NCI-H524 treated with DMSO at 0.1 percent for 48 hours (cell line): ENCODE measurements around the gene CIDEC.

Source experiments
- DNase-seq: peaks from one replicate; lab custom pipeline; 2025; lab: John Stamatoyannopoulos, UW

The CIDEC gene, protein sequence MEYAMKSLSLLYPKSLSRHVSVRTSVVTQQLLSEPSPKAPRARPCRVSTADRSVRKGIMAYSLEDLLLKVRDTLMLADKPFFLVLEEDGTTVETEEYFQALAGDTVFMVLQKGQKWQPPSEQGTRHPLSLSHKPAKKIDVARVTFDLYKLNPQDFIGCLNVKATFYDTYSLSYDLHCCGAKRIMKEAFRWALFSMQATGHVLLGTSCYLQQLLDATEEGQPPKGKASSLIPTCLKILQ

DNA sequence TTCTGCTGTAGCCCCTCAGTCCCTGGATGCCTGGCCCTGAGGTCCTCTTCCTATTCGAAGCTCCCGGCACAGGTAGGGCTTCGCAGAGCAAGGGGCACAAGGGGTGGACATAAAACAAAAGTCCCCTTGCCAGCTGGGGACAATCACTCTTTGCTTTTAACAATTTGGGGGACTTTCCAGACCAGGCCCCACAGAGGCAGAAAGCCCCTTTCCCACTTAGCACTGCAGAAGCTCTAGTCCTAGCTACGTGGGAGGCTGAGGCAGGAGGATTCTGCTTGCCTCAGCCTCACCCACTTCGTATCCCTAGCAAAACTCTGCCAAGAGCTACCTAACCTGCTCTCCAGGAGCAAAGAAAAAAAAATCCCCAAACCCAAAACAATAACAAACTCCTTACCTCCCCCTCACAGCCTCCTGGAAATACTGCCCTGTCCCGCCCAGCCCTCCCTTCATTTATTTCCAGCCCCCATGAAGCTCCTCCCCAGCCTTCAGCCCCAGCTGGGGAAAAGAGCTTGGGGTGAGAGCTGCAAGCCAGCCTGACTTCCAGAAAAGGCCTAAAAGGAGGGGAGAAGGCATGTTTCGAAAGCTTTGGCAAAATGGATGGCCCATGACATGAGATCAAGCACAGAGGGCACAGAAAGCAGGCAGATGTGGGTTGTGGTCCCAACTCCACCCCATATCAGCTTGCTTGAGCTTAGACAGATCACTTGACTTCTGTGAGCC, at the start of gene CIDEC:
Gene CIDEC, minus strand, starts transcription at position 424 of the 720 bp plus-strand sequence. CDS start 1,767 bp downstream, outside the sequence.
- no peak for DNase-seq

DNA sequence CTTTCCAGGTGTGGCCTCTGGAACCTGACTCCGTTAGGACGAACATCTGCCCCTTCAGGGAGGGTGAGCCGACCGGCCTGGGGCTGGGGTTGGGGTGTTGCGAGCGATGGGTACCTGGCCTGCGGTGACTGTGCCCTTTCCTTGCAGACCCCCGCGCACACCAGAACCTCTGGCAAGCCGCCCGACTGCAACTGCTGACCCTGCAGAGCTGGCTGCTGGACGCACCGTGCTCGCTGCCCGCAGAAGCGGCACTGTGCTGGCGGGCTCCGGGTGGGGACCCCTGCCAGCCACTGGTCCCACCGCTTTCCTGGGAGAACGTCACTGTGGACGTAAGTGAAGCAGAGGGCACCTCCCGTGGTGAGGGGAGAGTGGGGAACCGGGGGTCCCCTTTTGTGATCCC, 48.1 kb upstream of the CIDEC start:
- DNase-seq, result no peak

DNA sequence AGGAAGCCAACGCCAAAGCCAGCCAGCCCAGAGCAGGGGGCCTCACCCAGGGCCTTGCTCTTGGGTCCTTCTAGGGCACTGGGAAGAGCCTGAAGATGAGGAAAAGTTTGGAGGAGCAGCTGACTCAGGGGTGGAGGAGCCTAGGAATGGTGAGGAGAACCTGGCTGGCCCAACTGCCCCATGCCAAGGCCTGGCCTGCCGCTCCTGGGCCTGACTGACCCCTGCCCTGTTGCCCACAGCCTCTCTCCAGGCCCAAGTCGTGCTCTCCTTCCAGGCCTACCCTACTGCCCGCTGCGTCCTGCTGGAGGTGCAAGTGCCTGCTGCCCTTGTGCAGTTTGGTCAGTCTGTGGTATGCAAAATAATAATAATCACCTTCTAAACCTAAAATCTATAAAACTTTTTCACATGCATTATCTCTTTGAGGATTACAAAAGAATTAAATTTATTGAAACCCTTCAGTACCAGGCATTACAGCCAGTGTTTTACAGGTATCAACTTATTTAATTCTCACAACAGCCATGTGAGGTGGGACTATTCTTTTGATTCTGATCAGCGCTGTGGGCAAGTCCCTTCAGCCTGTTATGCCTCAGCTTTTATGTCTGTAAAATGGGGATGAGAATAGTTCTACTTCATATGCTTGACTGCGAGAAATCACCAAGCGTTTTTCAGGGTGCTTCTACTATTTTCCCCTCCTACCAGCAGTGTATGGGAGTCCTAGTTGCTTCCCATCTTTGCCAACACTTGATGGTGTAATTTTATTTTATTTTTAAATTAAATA, 38.4 kb upstream of the CIDEC start:
- DNase-seq, result no peak

DNA sequence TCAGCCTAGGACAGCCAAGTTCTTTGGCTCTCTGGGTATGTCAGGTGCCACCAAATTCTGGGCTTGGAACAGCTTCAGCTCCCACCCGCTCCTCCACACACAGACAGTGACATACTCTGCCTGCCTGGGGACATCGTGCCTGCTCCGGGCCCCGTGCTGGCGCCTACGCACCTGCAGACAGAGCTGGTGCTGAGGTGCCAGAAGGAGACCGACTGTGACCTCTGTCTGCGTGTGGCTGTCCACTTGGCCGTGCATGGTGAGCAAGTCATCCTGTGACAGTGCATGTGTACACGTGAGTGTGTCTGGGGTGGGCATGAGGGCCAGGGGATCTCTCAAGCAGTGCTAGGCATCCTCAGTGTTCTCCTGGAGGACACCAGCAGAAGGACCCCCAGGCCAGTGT, 37.8 kb upstream of the CIDEC start:
- DNase-seq, result no peak

DNA sequence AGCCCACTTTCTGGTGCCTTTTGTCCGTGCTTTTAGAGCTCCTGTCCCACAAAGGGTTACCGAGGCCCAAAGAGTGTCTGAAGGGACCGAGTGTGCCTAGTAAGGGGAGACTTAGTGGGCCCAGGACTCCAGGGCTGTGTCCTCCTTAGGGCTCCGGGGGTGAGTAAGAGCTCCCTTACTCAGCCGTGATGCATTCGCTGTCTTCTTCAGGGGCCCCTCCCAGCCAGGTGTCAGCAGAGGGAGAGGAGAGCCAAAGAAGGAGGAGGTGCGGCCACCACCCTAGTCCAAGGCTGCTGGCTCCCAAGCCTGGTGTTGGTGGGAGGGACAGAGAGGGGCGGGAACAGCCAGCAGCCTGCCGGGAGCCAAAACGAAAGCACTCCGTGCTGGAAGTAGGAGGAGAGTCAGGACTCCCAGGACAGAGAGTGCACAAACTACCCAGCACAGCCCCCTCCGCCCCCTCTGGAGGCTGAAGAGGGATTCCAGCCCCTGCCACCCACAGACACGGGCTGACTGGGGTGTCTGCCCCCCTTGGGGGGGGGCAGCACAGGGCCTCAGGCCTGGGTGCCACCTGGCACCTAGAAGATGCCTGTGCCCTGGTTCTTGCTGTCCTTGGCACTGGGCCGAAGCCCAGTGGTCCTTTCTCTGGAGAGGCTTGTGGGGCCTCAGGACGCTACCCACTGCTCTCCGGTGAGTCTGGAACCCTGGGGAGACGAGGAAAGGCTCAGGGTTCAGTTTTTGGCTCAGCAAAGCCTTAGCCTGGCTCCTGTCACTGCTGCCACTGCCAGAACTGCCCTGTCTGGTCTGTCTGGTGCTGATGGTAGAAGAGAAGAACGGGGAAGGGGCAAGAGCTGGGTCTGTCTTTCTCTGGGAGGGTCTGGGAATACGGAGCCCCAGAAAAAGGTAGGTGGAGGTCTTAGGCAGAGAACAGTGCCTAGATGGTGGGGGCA, 37.0 kb upstream of the CIDEC start, which contains the start of gene IL17RC:
Gene IL17RC, plus strand, starts transcription at position 365 of the 947 bp plus-strand sequence. Its CDS starts 218 bp downstream, at position 583.
- peak; percentile 65 for DNase-seq

DNA sequence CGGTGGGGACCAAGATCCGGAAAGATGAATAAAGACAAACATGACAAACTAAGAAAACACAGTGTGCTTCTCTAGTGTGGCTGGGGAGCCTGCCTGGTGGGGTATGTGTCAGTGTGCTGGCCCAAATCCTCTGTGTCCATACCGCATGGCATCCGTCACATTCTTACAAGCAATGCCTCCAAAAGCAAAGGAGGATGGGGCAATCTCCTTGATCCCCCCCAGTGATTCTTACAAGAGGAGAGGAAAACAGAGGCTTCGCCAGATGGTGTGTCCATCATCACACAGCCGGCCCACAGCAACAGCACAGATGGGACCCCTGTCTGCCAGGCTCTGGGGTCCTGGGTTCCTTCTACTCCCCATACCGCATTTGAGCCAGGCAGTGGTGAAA, 36.3 kb upstream of the CIDEC start:
- DNase-seq, result peak; percentile 71

DNA sequence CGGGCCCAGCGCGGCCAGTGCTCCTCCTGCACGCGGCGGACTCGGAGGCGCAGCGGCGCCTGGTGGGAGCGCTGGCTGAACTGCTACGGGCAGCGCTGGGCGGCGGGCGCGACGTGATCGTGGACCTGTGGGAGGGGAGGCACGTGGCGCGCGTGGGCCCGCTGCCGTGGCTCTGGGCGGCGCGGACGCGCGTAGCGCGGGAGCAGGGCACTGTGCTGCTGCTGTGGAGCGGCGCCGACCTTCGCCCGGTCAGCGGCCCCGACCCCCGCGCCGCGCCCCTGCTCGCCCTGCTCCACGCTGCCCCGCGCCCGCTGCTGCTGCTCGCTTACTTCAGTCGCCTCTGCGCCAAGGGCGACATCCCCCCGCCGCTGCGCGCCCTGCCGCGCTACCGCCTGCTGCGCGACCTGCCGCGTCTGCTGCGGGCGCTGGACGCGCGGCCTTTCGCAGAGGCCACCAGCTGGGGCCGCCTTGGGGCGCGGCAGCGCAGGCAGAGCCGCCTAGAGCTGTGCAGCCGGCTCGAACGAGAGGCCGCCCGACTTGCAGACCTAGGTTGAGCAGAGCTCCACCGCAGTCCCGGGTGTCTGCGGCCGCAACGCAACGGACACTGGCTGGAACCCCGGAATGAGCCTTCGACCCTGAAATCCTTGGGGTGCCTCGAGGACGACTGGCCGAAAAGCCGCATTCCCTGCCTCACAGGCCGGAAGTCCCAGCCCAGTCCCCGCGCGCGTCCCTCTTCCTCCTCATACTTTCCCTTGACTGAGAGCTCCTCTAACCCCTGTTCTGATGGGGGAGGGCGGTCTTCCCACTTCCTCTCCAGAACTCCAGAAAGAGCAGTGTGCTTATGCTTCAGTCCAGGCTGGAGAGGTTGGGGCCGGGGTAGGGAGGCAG, 35.4 kb upstream of the CIDEC start:
- peak; percentile 51 for DNase-seq

DNA sequence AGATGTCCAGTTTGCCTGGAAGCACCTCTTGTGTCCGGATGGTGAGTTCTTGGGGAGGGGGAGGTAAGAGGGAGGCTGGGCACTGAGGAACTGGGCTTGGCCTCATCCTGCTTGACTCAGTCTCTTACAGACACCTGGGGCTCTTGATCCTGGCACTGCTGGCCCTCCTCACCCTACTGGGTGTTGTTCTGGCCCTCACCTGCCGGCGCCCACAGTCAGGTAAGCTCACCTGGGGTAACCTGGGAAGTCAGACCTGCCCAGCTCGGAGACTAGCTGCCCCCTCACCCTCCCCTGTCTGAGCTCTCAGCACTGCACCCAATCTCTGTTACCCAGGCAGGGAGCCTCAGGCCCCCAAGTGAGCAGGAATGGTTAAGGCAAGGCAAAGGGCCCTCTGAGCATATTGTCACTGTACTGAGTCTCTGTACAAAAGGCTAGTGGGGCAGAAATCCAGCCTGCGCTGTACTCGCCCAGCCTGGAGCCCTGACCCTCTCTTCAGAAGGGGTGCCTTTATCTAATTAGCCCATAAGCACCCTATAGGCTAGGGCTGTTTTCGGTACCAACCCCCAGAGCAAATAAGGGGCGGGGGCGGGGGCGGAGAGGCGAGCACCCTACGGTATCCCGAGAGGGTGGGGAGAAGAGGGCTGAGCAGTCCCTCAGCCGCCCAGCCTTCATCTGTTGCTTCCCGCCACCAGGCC, 34.7 kb upstream of the CIDEC start:
- DNase-seq, result no peak

DNA sequence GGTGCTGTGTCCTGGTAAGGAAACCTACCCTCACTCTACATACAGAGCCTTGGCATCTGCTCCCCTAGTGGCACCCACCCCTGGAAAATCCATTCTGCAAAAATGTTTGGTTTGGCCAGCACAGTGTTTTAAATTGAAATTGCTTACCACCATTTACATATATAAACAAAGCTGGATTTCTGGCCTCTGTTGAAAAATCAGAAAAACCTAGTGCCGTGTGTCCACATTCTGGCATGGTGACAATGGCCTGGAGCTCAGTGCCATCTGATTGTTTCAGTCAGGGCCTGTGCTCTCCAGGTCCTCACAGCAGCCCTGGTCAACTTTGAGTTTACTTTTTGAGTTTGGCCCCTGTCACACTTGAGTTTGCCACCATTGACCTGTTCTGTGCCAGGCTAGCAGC, 34.0 kb upstream of the CIDEC start:
- no peak for DNase-seq

DNA sequence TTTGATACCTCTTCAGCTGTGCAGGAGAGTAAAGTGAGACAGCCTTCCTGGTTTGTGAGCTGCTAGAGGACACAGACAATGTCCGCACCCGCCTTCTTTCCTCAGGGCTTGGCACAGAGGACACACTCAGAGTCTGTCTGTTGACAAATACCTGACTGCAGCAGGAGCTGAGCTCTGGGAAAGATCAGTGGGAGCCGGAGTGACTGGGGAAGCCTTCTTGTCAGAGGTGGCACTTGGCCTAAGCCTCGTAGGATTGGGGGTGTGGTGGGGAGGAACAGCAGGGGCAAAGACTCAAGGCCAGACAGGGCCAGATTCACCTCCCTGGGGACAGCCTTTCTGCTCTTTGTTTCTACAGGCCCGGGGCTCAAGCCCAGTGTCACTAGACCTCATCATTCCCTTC, 33.5 kb upstream of the CIDEC start:
- DNase-seq, result no peak

DNA sequence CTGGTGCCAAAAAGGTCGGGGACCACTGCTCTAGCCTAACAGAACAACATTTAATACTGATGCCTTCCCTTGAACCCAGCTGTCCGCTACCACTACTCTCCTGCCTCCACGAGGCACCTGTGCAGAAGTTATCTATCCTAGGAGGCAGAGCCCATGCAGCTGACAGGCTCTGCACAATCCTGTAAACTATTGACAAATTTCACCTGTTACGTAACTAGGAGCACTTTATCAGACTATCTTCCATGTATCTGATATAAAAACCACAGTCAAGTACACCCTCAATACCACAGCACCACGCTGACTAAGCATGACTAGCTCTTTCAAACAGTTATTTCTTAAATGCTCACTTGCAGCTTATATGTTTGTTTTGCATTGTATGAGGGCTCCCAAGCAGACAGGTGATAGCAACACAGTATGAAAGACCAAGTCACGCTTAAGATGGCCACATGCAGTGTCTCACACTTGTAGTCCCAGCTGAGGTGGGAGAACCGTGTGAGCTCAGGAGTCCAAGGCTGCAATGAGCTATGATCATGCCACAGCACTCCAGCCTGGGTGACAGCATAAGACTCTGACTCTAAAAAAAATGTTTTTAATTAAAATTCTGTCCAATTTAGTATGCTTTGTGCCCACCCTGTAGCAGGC, 32.4 kb upstream of the CIDEC start:
- no peak for DNase-seq

DNA sequence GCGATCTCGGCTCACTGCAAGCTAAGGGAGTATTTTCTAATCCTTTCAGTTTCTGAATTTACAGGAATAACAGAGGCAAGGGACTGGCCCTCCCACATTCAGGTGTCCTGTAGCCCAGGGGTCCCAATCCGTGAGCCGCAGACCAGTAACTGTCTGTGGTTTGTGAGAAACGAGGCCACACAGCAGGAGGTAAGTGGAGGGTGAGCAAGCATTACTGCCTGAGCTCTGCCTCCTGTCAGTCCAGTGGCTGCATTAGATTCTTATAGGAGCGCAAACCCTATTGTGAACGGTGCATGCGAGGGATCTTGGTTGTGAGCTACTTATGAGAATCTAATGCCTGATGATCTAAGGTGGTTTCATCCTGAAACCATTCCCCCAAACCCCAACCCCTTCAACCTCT, 31.8 kb upstream of the CIDEC start:
- no peak for DNase-seq

DNA sequence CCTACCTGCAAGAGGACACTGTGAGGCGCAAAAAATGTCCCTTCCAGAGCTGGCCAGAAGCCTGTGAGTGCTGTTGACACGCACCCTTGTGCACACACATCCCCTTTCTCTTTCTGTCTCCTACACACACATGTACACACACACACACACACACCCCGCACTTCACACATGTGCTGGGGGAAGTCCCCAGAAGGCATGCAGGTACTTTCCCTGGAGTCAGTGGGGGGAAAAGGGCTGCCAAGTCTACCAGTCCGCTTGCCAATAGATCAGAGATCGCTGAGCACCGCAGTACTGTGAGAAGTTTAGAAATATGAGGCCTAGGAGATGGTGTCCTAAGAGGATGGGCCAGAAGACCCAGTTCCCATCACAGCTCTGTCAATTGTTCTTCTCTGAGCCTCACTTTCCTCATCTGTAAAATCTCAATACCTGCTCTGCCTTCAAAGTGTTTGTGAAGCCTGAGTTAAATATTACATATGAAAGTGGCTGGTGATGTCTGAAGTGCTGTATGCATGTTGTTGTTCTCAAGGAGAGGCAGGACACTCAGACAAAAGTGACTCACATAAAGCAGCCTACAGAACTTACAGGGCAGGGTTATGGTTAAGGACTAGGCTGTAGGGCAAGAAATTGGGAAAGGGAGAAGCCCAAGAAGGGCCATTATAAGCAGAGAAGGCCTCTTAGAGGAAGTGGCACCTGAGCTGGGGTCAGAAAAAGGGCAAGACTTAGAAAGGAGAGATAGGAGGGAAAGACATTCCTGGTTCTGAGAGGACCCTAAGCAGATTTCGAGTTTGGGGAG, 29.4 kb upstream of the CIDEC start:
- no peak for DNase-seq

DNA sequence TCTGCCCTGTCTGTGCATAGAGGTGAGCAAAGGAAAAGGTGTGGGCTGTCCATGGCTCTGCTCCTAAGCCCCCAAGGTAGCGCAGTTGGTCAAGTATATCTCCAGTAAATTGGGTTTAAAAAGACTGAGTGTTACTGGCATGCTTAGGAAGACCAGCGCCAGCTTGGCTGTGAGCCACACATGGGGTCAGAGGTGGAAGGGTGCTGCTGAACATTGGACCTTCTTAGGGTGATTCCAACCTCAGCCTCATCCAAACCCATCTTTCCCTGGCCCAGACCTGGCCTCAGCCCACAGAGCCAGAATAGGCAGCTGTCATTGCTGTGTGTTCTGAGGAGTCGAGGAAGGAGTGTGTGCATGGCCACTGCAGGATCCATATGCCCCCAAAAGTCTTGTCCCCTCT, 28.2 kb upstream of the CIDEC start:
- DNase-seq, result no peak

DNA sequence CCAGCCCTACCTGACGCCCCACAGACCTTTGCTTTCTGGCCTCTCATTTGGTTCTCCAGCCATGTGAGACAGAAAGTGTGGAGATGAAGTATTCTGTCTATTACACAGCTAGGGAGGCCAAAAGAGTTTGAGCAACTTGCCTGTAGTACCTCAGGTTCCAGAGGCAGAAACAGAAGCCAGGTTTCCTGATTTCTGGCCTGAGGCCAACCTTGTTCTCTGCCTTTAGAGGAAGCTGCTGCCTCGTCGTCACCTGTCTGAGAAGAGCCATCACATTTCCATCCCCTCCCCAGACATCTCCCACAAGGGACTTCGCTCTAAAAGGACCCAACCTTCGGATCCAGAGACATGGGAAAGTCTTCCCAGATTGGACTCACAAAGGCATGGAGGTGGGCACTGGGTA, 26.4 kb upstream of the CIDEC start:
- DNase-seq, result no peak

DNA sequence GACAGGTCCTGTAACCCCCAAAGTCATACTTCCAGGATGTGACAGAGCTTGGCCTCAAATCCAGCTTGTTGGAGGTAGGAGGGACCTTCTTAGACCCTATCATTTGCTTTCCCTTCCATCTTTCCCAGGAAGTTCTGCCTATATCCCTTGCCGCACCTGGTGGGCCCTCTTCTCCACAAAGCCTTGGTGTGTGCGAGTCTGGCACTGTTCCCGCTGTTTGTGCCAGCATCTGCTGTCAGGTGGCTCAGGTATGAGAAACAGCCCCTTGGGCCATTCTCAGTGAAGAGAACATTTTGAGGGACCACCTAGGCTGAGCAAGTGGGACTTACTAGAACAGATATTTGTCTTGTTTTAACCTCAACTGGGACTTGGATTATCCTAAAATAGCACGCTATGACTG, 23.9 kb upstream of the CIDEC start:
- DNase-seq, result no peak

DNA sequence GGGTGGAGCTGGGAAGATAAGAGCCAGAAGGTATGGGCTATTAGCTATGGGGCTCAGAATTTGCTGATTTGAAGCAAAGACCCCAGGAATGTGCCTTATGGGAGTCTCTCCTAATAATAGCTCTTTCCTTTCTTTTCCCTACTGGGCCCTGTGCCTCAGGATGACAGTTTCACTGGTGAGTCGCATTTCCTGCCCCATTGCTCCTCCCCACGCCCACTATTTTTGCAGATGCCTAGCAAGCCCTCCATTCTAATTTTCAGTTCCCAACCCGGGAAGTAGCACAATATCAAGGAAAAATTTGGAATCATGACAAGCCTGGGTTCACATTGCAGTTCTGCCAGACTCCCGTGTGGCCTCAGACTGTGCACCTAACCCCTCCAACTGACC, 23.2 kb upstream of the CIDEC start:
- no peak for DNase-seq

DNA sequence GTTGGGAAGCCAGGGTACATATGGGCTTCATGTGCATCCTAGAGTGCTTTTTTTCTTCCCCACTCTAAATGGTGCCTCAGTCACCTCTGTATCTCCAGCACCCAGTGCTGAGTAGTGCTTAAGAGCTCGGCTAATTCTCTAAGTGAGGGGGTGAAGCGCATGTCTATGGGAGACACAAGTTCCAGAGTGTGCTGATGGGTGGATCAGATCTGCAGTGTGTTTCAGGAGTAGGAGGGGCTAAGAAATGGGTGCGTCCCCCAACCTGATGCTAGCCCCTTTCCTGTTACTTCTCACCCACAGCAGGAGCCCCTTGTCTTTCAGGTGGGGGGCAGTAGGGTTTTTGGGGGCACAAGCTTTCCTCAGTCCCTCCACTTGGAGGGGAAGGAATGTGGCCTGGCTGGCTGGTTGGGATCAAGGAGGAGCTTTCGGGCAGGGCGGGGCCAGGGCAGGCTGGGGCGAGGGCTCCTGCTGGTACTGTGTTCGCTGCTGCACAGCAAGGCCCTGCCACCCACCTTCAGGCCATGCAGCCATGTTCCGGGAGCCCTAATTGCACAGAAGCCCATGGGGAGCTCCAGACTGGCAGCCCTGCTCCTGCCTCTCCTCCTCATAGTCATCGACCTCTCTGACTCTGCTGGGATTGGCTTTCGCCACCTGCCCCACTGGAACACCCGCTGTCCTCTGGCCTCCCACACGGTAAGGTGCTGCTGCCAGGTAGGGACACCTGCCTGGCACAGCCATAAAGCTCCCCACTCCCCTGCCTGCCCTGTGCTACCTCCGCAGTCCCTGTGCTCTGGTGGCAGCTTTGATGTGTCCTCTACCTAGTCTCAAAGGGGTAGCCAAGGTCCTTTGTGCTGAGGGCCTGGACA, 22.6 kb upstream of the CIDEC start, which contains the start of gene IL17RE:
Gene IL17RE, plus strand, starts transcription at position 477 of the 866 bp plus-strand sequence. Its CDS starts 85 bp downstream, at position 562.
- DNase-seq, result no peak
